SKM-1 (cell line): ENCODE data around the gene ARID5B.
"Not testable (repeated sequence)": the region's sequence is repeated elsewhere in the genome, so short reads cannot be mapped to it uniquely, and the experiment has no call there.

Experiments used
- DNase-seq: peaks from one replicate; lab custom pipeline; 2025; ENCODE audit not compliant: unreplicated experiment; lab: John Stamatoyannopoulos, UW

ARID5B gene

GRCh38 chr10:61900829-61901792, at the start of gene ARID5B:
Gene ARID5B, plus strand, starts transcription at chr10:61901699. Its CDS starts 11 bp downstream, at chr10:61901710.
- peak; percentile 50 for DNase-seq

GRCh38 chr10:61852261-61852660, 49.2 kb upstream of the ARID5B start:
- DNase-seq: no peak

DNA sequence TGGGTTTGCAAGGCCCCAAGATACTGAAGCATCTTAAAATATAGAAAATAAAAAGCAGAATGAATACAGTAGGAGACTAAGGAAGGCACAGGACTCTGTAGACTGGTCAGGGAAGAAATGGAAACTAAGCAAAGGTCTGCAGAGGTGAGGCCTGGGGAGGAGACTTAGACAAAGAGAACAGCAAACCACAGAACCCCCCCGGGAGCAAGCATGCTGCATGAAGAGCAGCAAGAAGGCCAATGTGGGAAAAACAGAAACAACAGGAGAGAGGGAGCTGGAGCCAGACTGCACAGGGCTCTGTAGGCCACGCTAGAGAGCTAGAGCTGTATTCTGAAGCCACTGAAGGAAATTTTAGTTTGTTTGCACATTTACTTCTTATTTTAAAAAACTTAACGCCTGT, 45.7 kb upstream of the ARID5B start:
- DNase-seq: no peak

- DNase-seq: no peak
Measured at GRCh38 chr10:61857746-61858145, 43.8 kb upstream of the ARID5B start.

- DNase-seq: no peak
Measured at GRCh38 chr10:61859786-61860185, 41.7 kb upstream of the ARID5B start.

DNA sequence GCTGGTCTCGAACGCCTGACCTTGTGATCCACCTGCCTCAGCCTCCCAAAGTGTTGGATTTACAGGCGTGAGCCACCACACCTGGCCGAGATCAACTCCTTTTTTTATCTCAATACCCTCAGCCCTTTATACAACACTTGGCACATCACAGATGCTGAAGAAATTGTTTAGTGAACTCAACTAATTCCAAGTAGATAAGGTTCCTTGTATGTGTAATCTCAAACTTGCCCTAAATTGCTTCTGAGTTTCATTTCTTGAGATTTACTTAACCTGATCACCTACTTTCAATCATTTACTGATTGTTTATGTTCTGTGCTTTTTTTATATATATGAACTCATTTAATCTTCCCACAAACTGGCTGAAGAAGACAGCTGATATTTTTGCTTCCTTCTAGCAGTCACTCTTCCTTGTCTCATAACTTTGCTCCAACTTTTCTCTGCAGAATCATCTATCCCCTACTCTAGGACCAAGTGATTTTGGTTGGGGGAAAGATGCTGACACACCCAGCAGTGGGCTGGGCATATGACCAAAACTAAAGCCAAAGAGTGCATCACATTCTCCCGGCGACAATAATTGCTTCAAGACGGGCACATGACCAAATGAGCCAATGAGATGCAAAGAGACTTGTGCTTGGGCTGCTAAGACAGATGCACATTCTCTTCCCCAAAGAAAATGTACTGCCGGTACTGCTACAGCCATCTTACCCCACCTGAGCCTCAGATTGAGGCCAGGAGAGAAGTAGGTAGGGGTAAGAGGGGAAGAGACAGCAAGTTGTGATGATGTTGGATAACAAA, 40.3 kb upstream of the ARID5B start:
- DNase-seq: no peak

- DNase-seq: no peak
Measured at GRCh38 chr10:61863981-61864380, 37.5 kb upstream of the ARID5B start.

GRCh38 chr10:61866700-61867368, 34.7 kb upstream of the ARID5B start:
- no peak for DNase-seq

- not testable (repeated sequence) for DNase-seq
Measured at GRCh38 chr10:61867374-61867773, 34.1 kb upstream of the ARID5B start.

GRCh38 chr10:61867817-61868216, 33.7 kb upstream of the ARID5B start:
- not testable (repeated sequence) for DNase-seq

DNA sequence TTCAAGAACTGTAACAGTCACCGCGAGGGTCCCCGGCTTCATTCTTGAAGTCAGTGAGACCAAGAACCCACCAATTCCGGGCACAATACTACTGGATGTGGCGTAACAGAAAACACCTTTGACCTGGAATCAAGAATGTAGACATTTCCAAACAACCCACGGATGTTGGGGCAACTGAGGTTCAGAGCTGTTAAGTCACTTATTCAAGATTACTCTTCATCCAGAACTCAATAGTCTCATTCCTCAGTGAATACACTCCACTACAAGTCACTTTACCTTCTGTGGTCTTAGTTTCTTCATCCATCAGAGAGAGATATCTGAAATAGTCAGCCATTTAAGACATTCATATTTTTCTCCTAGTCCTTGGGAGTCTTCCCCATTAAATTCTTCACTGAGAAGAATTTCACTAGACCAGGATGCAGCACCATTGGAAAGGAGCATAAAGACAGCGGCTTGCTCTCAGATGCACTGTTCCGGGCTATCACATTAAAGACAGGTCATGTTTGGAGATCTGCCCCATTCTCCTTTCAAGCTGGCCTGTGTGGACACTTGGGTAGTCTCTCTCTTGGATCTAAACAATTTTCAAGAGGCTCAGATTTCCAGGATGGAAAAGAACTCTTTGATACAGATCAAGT, 32.3 kb upstream of the ARID5B start:
- no peak for DNase-seq

- no peak for DNase-seq
Measured at GRCh38 chr10:61869774-61870525, 31.5 kb upstream of the ARID5B start.

- no peak for DNase-seq
Measured at GRCh38 chr10:61870526-61870895, 31.0 kb upstream of the ARID5B start.

- no peak for DNase-seq
Measured at GRCh38 chr10:61871487-61871886, 30.0 kb upstream of the ARID5B start.

- no peak for DNase-seq
Measured at GRCh38 chr10:61877887-61878739, 23.4 kb upstream of the ARID5B start.

- no peak for DNase-seq
Measured at GRCh38 chr10:61878740-61879068, 22.8 kb upstream of the ARID5B start.

- DNase-seq: no peak
Measured at GRCh38 chr10:61882621-61883370, 18.7 kb upstream of the ARID5B start.

DNA sequence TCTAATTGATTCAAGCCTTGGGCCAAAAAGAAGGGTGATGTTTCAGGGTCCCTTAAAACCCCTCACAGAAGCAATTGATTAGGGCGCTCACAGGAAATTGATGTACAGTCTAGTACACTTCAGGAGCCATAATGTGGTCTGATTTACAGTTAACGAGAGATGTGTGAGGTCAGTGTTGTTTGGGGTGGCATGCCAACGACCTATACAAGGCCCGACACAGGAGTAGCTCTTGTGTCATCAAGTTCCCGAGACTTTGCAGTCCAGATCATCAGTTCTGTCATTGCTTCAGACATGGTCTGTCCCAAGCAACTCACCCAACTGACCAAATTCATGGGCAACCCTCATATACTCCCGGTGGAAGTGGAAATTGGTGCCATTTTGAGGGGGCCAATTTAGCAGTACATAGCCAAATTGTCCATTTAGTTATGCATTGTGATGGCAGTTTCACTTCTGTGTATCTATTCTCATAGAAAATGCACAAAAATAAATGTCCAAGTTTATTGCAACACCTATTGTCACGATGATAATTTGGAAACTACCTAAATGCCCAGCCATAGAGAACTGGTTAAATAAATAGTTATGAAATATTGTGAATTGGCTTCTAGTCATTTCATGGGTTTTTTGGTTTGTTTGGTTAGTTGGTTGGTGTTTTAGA, 18.0 kb upstream of the ARID5B start:
- DNase-seq: no peak
